Stromal cell of bone marrow (primary cell): ENCODE data around the gene MS4A18.
"Not testable (repeated sequence)": the region's sequence is repeated elsewhere in the genome, so short reads cannot be mapped to it uniquely, and the experiment has no call there.

Experiments
- DNase-seq: peaks from one replicate; pipeline ENCODE4 v3.0.0-alpha.2; 2012; ENCODE audit warnings: low read depth

The MS4A18 gene

GRCh38 chr11:60724420-60724819 lies at the start of gene MS4A18:
TSS of gene MS4A18 (plus strand) at chr11:60724720.
- no peak for DNase-seq

- DNase-seq: not testable (repeated sequence)
These were observed 46.3 kb upstream of the MS4A18 start for GRCh38 chr11:60678231-60678630.

GRCh38 chr11:60679879-60680278 lies 44.6 kb upstream of the MS4A18 start:
- DNase-seq: no peak

- DNase-seq: no peak
These were observed 43.9 kb upstream of the MS4A18 start for GRCh38 chr11:60680455-60681119.

DNA sequence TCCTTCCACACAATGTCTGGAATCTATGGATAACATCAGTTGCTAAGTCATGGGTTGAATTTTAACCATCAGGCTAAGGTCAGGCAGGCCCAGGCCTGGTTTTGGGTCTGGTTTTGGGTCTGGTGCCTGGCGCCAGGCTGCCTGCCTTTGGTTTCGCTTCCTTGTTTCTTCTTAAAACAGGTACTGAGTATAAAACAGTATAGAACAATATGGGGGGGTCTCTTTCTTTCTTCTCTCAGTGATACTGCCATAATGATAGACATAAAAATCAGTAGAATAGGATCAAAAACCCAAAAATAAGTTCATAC lies 40.0 kb upstream of the MS4A18 start:
- DNase-seq: not testable (repeated sequence)

- DNase-seq: no peak
These were observed 32.9 kb upstream of the MS4A18 start for GRCh38 chr11:60691661-60692060.

- no peak for DNase-seq
These were observed 25.2 kb upstream of the MS4A18 start, which contains the start of gene MS4A8 for GRCh38 chr11:60699284-60699691. TSS of gene MS4A8 (plus strand) at chr11:60699612. CDS start at chr11:60700861, 1,249 bp downstream.

DNA sequence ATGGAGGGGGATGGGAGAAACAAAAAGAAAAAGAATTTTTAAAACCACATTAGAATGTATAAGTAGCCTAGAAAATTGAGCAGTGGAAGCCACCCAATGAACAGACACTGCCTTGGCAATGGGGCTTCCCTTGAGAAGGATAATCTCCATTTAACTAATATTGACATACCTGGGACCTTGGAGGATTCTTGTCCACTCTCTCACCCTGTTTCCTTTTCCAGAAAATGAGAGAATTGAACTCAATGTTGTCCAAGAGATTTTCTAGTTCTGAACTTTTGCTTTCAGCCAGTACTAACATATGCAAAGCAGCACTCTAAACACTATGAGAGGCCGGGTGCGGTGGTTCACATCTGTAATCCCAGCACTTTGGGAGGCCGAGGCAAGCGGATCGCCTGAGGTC lies 24.6 kb upstream of the MS4A18 start:
- DNase-seq: no peak

DNA sequence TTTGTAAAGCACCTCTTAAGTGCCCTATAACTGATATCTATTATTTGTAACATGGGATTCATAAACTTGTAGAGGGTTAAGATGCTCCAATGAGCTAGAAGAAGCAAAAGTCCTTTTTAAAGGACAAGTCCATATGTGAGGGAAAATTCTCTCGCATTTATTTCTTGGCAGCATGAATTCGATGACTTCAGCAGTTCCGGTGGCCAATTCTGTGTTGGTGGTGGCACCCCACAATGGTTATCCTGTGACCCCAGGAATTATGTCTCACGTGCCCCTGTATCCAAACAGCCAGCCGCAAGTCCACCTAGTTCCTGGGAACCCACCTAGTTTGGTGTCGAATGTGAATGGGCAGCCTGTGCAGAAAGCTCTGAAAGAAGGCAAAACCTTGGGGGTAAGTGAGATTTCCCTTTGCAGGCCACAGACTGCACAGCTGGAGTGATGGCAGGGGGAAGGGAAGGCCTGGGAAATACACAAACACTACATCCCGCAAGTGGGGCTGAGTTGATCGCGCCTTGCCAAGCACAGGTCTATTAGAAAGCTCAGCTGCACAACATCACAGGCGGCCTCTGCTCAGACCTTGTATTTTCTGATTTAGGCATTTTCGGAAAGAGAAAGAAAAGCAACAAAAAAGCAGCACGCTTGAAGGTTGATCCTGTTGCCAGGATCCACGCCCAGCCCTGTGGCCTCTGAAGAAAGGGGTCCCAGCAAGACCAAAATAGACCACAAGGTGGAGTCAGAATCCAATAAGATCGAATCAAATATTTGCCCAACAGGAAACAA lies 23.6 kb upstream of the MS4A18 start:
- DNase-seq: no peak

GRCh38 chr11:60701469-60701818 lies 23.1 kb upstream of the MS4A18 start:
- no peak for DNase-seq

GRCh38 chr11:60703374-60703773 lies 21.1 kb upstream of the MS4A18 start:
- no peak for DNase-seq

DNA sequence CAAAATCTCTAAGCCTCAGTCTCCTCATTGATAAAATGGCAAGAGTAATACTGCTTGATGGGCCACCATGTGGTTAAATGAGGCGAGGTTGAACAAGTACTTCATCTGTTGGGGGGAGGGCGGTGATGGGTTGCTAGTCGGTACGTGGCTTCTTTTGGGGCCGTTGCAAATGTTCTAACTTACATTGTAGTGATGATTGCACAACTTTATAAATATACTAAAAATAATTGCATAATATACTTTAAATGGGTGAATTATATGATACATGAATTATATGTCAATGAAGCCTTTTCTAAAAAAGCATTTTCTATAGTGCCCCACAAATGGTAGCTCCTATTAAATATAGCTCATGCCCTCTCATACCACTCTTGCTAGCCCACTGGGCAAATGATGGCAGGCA lies 18.6 kb upstream of the MS4A18 start:
- no peak for DNase-seq

- DNase-seq: no peak
These were observed 17.6 kb upstream of the MS4A18 start for GRCh38 chr11:60706931-60707330.

DNA sequence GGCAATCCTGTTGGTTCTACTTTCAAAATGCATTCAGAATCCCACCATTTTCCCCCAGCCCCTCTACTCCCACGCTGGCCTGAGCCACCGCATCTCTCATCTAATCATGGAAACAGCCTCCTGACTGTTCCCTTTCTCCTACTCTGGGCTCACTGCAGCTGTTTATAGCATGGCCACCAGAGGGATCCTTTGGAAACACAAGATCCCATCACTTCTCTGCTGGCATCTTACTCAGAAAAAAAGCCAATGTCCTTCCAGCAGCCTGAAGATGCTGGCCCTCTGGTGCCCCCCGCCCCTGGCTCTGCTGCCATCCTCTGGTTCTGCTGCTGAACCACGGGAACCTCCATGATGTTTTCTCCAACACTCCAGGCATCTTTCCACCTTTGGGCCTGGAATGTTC lies 14.0 kb upstream of the MS4A18 start:
- DNase-seq: no peak

GRCh38 chr11:60711276-60711675 lies 13.2 kb upstream of the MS4A18 start:
- no peak for DNase-seq

- not testable (repeated sequence) for DNase-seq
These were observed 11.1 kb upstream of the MS4A18 start for GRCh38 chr11:60713423-60713822.

GRCh38 chr11:60717956-60718355 lies 6.6 kb upstream of the MS4A18 start:
- DNase-seq: no peak

GRCh38 chr11:60718524-60719316 lies 5.8 kb upstream of the MS4A18 start:
- DNase-seq: no peak

GRCh38 chr11:60719391-60719790 lies 5.1 kb upstream of the MS4A18 start:
- DNase-seq: no peak

- DNase-seq: no peak
These were observed 4.1 kb upstream of the MS4A18 start for GRCh38 chr11:60720460-60720859.

DNA sequence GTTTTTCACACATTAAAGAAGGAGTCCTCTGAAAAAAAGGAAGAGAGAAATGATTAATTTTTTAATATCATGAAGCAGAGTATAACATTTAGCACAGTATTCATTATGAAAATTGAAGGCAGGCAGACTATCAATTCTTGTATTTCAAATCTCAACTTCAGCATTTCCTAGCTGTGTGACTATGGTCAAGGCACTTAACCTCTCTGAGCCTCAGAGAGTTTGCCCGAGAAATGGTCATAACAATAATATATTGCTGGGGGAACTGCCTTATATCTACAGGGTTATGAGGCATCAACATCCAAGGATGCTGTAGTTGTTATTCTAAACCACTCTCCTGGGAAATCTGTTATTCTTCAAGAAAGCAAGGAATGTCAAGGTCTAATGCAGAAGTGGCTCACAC lies 1.1 kb downstream of the MS4A18 start:
- no peak for DNase-seq

GRCh38 chr11:60731586-60731985 lies 7.1 kb downstream of the MS4A18 start:
- no peak for DNase-seq

DNA sequence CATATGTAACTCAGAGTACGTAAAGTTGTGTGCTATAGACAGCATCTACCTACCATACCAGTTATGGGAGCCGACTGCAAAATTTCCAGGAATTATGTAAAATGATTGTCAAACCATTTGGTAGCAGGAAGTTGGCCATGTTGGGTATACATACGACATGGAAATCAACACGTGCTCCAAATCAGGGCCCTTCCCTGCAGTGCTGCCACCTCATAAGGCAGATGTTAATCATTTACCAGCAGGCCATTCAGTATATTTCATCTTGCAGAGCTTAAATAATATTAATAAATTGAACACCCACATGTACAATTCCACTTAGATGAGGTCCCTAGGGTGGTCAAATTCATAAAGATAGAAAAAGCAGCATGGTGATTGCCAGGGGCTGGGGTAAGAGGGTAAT lies 9.8 kb downstream of the MS4A18 start:
- no peak for DNase-seq
